Neural progenitor cell (in vitro differentiated cells): ENCODE results near the gene TRIM5.

ENCODE experiments used
- EZH2 ChIP-seq: fragments of 200-600 bp; sonication (generic); IDR thresholded peaks from 2 replicates; pipeline ENCODE4 v1.6.1; 2017; ENCODE audit warnings: antibody characterized with exemption, mild to moderate bottlenecking, moderate library complexity
- TF ChIP-seq, protein P1 (sequence below): fragments of 200-600 bp; sonication (generic); IDR thresholded peaks from 2 replicates; pipeline ENCODE4 v1.5.1; 2017; ENCODE audit warnings: antibody characterized with exemption, mild to moderate bottlenecking

DNA sequence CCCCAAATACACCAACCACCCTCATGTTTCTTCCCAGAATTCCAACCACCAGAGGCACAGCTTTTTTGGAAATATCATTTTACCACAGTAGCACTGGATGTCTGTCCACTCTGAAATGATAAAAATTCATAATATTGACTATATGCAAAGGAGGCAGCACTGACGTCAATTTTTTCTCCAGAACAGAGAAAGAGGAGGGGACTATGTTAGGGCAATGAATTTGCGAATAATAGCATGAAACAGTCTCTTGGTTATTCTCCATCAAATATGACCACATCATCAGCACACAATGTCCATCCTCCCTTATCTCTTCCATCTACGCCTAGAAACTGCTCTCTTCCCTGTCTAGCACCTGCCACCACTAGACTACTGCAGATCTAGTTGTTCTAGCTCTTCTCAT is 38.7 kb downstream of the TRIM5 start:
- TF ChIP-seq, protein P1, sequence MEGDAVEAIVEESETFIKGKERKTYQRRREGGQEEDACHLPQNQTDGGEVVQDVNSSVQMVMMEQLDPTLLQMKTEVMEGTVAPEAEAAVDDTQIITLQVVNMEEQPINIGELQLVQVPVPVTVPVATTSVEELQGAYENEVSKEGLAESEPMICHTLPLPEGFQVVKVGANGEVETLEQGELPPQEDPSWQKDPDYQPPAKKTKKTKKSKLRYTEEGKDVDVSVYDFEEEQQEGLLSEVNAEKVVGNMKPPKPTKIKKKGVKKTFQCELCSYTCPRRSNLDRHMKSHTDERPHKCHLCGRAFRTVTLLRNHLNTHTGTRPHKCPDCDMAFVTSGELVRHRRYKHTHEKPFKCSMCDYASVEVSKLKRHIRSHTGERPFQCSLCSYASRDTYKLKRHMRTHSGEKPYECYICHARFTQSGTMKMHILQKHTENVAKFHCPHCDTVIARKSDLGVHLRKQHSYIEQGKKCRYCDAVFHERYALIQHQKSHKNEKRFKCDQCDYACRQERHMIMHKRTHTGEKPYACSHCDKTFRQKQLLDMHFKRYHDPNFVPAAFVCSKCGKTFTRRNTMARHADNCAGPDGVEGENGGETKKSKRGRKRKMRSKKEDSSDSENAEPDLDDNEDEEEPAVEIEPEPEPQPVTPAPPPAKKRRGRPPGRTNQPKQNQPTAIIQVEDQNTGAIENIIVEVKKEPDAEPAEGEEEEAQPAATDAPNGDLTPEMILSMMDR = no peak
- no peak for TF ChIP-seq EZH2
